ENCODE measurements around the gene FAM78B.

Gene FAM78B

DNA sequence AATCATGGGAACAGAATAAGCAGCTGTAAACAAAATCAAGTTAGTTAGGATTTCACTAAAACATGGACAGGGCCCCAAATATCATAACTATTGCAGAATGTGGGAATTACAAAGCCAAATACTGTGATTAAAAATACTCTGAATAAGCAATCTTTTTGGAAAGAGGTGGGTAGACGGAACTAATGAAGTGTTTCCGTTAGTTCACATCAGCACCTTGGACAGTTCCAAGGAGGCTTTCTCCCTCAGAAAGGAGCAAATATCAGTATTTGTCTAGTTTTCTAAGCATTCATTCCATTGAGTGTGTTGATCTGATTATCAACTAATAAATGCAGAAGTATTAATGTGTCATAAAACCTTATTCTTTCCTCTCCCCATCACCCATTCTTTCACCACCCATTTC lies 97.4 kb downstream of the FAM78B start:
- TF ChIP-seq, protein P1, sequence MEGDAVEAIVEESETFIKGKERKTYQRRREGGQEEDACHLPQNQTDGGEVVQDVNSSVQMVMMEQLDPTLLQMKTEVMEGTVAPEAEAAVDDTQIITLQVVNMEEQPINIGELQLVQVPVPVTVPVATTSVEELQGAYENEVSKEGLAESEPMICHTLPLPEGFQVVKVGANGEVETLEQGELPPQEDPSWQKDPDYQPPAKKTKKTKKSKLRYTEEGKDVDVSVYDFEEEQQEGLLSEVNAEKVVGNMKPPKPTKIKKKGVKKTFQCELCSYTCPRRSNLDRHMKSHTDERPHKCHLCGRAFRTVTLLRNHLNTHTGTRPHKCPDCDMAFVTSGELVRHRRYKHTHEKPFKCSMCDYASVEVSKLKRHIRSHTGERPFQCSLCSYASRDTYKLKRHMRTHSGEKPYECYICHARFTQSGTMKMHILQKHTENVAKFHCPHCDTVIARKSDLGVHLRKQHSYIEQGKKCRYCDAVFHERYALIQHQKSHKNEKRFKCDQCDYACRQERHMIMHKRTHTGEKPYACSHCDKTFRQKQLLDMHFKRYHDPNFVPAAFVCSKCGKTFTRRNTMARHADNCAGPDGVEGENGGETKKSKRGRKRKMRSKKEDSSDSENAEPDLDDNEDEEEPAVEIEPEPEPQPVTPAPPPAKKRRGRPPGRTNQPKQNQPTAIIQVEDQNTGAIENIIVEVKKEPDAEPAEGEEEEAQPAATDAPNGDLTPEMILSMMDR (IDR thresholded peaks at IDR 0.05; ENCODE audit: borderline replicate concordance, extremely low read depth, low read length, poor library complexity, severe bottlenecking) = no peak
- no peak for TF ChIP-seq EZH2 (IDR thresholded peaks at IDR 0.05; ENCODE audit: borderline replicate concordance, low read depth, low read length, severe bottlenecking)
- H3K36me3 ChIP-seq (ENCODE audit: insufficient read depth, low read length) = no peaks in the 10 kb centered on the region
- H3K4me2 ChIP-seq (ENCODE audit: insufficient read depth, low read length) = no peak overlapping the region
- H3K4me3 ChIP-seq (ENCODE audit: low read depth in 1 of 2, low read length in 2 of 2) = no peak overlapping the region
- H3K27me3 ChIP-seq (ENCODE audit: insufficient read depth, low read length, poor library complexity) = no peaks in the 10 kb centered on the region
- ATAC-seq (ENCODE audit: insufficient read depth, low read depth) (no peak), DNase-seq (peak; percentile 37)
- H3K27ac ChIP-seq (ENCODE audit: low read length) = no peak overlapping the region
- no peak overlapping the region for H3K9ac ChIP-seq (ENCODE audit: low read depth, low read length)
- no peak overlapping the region for H2AFZ ChIP-seq (ENCODE audit: low read depth, low read length)
- H4K20me1 ChIP-seq (ENCODE audit: insufficient read depth, low read length) = no peaks in the 10 kb centered on the region
- no peaks in the 10 kb centered on the region for H3K79me2 ChIP-seq (ENCODE audit: insufficient read depth, low read length)
- no peaks in the 10 kb centered on the region for H3K4me1 ChIP-seq (ENCODE audit: insufficient read depth, low read length)
- H3K9me3 ChIP-seq (ENCODE audit: insufficient read depth, low read length, severe bottlenecking) = no peaks in the 10 kb centered on the region

DNA sequence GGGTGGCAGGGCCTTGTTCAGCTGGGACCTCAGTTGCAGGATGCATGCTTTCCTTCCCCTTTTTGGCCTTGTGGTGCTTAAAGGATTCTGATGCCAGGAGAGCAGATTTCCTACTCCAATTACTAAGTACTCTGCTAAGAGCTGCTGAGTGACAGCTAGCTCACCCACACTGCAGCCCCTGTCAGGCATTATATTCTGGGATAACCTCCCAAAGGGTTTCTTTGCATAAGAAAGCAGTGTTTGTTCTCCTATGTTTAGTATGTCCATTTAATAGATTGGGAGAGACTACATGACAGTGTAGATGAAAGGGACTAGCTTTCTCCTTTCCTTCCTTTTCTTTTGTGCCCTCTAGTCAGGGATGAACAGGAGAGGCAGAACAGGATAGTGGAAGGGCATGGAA lies 100.7 kb downstream of the FAM78B start:
- ATAC-seq (ENCODE audit: insufficient read depth, low read depth) (no peak), DNase-seq (no peak)
- no peak overlapping the region for H3K4me2 ChIP-seq (ENCODE audit: insufficient read depth, low read length)
- peaks cover 2% of the 10 kb centered on the region for H3K27me3 ChIP-seq (ENCODE audit: insufficient read depth, low read length, poor library complexity)
- no peak overlapping the region for H3K27ac ChIP-seq (ENCODE audit: low read length)
- H3K9me3 ChIP-seq (ENCODE audit: insufficient read depth, low read length, severe bottlenecking) = no peaks in the 10 kb centered on the region
- H2AFZ ChIP-seq (ENCODE audit: low read depth, low read length) = no peak overlapping the region
- TF ChIP-seq, protein P1 (IDR thresholded peaks at IDR 0.05; ENCODE audit: borderline replicate concordance, extremely low read depth, low read length, poor library complexity, severe bottlenecking) = no peak
- H3K79me2 ChIP-seq (ENCODE audit: insufficient read depth, low read length) = no peaks in the 10 kb centered on the region
- no peaks in the 10 kb centered on the region for H3K36me3 ChIP-seq (ENCODE audit: insufficient read depth, low read length)
- H3K4me3 ChIP-seq (ENCODE audit: low read depth in 1 of 2, low read length in 2 of 2) = no peak overlapping the region
- H3K9ac ChIP-seq (ENCODE audit: low read depth, low read length) = no peak overlapping the region
- H4K20me1 ChIP-seq (ENCODE audit: insufficient read depth, low read length) = no peaks in the 10 kb centered on the region
- no peaks in the 10 kb centered on the region for H3K4me1 ChIP-seq (ENCODE audit: insufficient read depth, low read length)

DNA sequence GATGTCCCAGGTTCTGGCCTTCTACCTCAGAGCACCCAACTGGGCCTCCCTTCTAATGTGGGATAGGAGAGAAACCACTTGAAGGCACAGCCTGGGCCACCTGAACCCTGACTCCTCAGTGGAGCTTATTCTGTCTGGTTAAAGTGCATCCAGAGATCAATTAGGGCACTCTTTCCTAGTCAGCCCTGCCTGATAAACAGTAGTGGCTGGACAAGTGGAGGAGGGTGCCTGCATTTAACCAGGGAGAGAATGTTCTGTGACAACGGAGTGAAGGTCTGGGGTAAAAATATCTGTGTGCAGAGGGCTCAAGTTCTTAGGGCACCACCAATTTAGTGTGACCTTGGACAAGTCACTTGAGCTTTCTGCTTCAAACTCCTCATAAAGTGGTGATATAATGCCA lies 101.8 kb downstream of the FAM78B start:
- Histone ChIP-seq H3K4me1 (ENCODE audit: insufficient read depth, low read length) (no peaks in the 10 kb centered on the region), H3K36me3 (ENCODE audit: insufficient read depth, low read length) (no peaks in the 10 kb centered on the region), H3K9me3 (ENCODE audit: insufficient read depth, low read length, severe bottlenecking) (no peaks in the 10 kb centered on the region), H4K20me1 (ENCODE audit: insufficient read depth, low read length) (no peaks in the 10 kb centered on the region), H3K4me3 (ENCODE audit: low read depth in 1 of 2, low read length in 2 of 2) (no peak overlapping the region), H3K27me3 (ENCODE audit: insufficient read depth, low read length, poor library complexity) (peaks cover 2% of the 10 kb centered on the region), H3K9ac (ENCODE audit: low read depth, low read length) (no peak overlapping the region), H3K79me2 (ENCODE audit: insufficient read depth, low read length) (no peaks in the 10 kb centered on the region), H3K4me2 (ENCODE audit: insufficient read depth, low read length) (no peak overlapping the region), H2AFZ (ENCODE audit: low read depth, low read length) (no peak overlapping the region), H3K27ac (ENCODE audit: low read length) (no peak overlapping the region)
- TF ChIP-seq EZH2 (IDR thresholded peaks at IDR 0.05; ENCODE audit: borderline replicate concordance, low read depth, low read length, severe bottlenecking) = no peak
- TF ChIP-seq, protein P1 (IDR thresholded peaks at IDR 0.05; ENCODE audit: borderline replicate concordance, extremely low read depth, low read length, poor library complexity, severe bottlenecking) = no peak
- DNase-seq = no peak
- no peak for ATAC-seq (ENCODE audit: insufficient read depth, low read depth)

DNA sequence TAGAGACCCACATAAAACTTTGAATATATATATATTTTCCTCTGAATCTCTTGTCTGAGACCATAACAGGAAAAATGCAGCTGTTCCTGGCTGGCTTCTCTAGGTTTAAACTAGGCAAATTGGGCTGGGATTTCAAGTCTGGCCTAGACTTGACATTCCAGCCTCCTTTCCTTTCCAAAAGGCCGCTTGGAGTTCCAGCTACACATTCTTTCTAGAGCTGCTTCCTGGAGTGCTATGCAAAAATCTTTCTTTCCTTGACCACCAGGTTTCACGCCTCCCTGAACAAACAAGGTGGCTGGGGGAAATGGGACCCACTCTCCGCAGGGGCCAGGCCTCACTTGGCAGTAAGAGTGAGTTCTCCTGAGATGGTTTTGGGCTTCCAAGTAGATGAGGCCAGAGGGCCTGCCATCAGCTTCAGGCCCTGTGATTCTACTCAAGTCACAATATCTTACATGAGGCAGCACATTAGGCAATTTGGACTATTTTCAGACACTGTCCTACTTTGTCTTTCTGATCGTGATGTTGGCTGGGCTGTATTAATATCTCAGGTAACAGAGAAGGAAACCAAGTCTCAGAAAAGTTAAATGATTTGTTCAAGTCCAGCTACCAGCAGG lies 102.4 kb downstream of the FAM78B start:
- Histone ChIP-seq H3K9ac (ENCODE audit: low read depth, low read length) (no peak overlapping the region), H3K27ac (ENCODE audit: low read length) (no peak overlapping the region), H3K9me3 (ENCODE audit: insufficient read depth, low read length, severe bottlenecking) (no peaks in the 10 kb centered on the region), H3K4me1 (ENCODE audit: insufficient read depth, low read length) (no peaks in the 10 kb centered on the region), H3K4me2 (ENCODE audit: insufficient read depth, low read length) (no peak overlapping the region), H3K27me3 (ENCODE audit: insufficient read depth, low read length, poor library complexity) (peaks cover 2% of the 10 kb centered on the region), H3K4me3 (ENCODE audit: low read depth in 1 of 2, low read length in 2 of 2) (no peak overlapping the region), H3K36me3 (ENCODE audit: insufficient read depth, low read length) (no peaks in the 10 kb centered on the region), H2AFZ (ENCODE audit: low read depth, low read length) (no peak overlapping the region), H3K79me2 (ENCODE audit: insufficient read depth, low read length) (no peaks in the 10 kb centered on the region), H4K20me1 (ENCODE audit: insufficient read depth, low read length) (no peaks in the 10 kb centered on the region)
- DNase-seq (no peak), ATAC-seq (ENCODE audit: insufficient read depth, low read depth) (no peak)
- TF ChIP-seq, protein P1 (IDR thresholded peaks at IDR 0.05; ENCODE audit: borderline replicate concordance, extremely low read depth, low read length, poor library complexity, severe bottlenecking) = no peak
- TF ChIP-seq EZH2 (IDR thresholded peaks at IDR 0.05; ENCODE audit: borderline replicate concordance, low read depth, low read length, severe bottlenecking) = no peak

All from DND-41 (cell line).